Tibial artery (tissue), 4 donors: ENCODE measurements around the gene SCAMP2.

Experiments
- DNase-seq, 2 donors: peaks; one replicate each; pipeline ENCODE4 v3.0.0-alpha.2; 2019
- H3K27ac ChIP-seq, 2 donors: fragments of 200-600 bp; sonication (generic) in 1 of 2; 1 replicate in 1 of 2; 2 replicates in 1 of 2; pipeline ENCODE4 v1.5.1; 2018 to 2019; ENCODE audit warnings: mild to moderate bottlenecking in 1 of 2
- H3K27me3 ChIP-seq, 2 donors: fragments of 200-600 bp; sonication (generic) in 1 of 2; one replicate each; pipeline versions ENCODE4 v1.5.1 to v1.6.0; 2016 to 2019
- H3K36me3 ChIP-seq, 3 donors: fragments of 200-600 bp; sonication (generic) in 2 of 3; one replicate each; pipeline ENCODE4 v1.5.1; 2016 to 2019; ENCODE audit warnings: mild to moderate bottlenecking in 2 of 3
- H3K4me1 ChIP-seq, 4 donors: fragments of 200-600 bp; sonication (generic) in 2 of 4; 1 replicate in 3 of 4; 2 replicates in 1 of 4; pipeline ENCODE4 v1.5.1; 2016 to 2019
- H3K4me3 ChIP-seq, 2 donors: fragments of 200-600 bp; sonication (generic) in 1 of 2; 1 replicate in 1 of 2; 2 replicates in 1 of 2; pipeline ENCODE4 v1.5.1; 2018 to 2019; ENCODE audit warnings: mild to moderate bottlenecking in 2 of 2
- H3K9me3 ChIP-seq, 3 donors: fragments of 200-600 bp; sonication (generic) in 1 of 3; one replicate each; pipeline ENCODE4 v1.5.1; 2016 to 2019
- intact Hi-C: fragments of 100-400 bp; cut with DNase I; formaldehyde crosslinking; loops from one replicate; pipeline ENCODE4 v1.15.0; 2023; ENCODE audit warnings: low total_unique reads
- TF ChIP-seq, protein P1 (sequence below), 2 experiments: fragments of 200-600 bp in 1 of 2; fragments of 450-650 bp in 1 of 2; IDR thresholded peaks; one replicate each; pipeline ENCODE4 v1.5.1; 2017 to 2019; ENCODE audit warnings: antibody characterized with exemption in 2 of 2, mild to moderate bottlenecking in 1 of 2, moderate library complexity in 1 of 2

The SCAMP2 gene

GRCh38 chr15:74827614-74828013 is 45.6 kb downstream of the SCAMP2 start:
- peaks cover 0 to 8% (median 0%) of the 10 kb centered on the region in 4 donors for H3K4me1 ChIP-seq
- H3K27ac ChIP-seq = no peak overlapping the region
- intact Hi-C loops = no loop called here
- no peak overlapping the region for H3K4me3 ChIP-seq
- H3K9me3 ChIP-seq = no peaks in the 10 kb centered on the region
- H3K36me3 ChIP-seq = no peaks in the 10 kb centered on the region
- H3K27me3 ChIP-seq = peaks cover 0 to 71% of the 10 kb centered on the region in 2 donors
- TF ChIP-seq, protein P1, sequence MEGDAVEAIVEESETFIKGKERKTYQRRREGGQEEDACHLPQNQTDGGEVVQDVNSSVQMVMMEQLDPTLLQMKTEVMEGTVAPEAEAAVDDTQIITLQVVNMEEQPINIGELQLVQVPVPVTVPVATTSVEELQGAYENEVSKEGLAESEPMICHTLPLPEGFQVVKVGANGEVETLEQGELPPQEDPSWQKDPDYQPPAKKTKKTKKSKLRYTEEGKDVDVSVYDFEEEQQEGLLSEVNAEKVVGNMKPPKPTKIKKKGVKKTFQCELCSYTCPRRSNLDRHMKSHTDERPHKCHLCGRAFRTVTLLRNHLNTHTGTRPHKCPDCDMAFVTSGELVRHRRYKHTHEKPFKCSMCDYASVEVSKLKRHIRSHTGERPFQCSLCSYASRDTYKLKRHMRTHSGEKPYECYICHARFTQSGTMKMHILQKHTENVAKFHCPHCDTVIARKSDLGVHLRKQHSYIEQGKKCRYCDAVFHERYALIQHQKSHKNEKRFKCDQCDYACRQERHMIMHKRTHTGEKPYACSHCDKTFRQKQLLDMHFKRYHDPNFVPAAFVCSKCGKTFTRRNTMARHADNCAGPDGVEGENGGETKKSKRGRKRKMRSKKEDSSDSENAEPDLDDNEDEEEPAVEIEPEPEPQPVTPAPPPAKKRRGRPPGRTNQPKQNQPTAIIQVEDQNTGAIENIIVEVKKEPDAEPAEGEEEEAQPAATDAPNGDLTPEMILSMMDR (IDR thresholded peaks at IDR 0.05) = no peak
- no peak for DNase-seq

DNA sequence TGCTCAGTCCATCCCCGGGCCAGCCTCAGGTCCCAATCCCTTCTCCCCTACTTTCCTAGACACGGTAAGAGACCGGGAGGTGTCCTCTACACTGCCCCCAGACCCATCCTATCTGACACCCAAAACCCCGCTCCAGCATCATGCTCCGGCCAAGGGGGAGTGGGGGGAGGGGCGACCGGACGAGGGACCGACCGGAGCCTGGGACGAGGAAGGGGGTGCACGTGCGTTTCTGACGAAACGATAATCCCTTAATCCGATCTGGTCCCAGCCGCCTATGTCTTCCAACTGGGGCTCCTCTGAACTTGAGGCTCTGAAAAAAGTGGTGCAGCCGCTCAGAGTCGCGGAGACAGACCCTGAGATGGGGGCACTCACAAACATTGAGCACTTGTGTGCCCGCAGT is 46.2 kb downstream of the SCAMP2 start:
- DNase-seq = no peak
- Histone ChIP-seq H3K4me1 (peaks cover 0 to 8% (median 0%) of the 10 kb centered on the region in 4 donors), H3K27me3 (peaks cover 0 to 64% of the 10 kb centered on the region in 2 donors), H3K9me3 (no peaks in the 10 kb centered on the region), H3K4me3 (no peak overlapping the region), H3K36me3 (no peaks in the 10 kb centered on the region), H3K27ac (no peak overlapping the region)
- intact Hi-C loops = no loop called here
- TF ChIP-seq, protein P1 (IDR thresholded peaks at IDR 0.05) = no peak

DNA sequence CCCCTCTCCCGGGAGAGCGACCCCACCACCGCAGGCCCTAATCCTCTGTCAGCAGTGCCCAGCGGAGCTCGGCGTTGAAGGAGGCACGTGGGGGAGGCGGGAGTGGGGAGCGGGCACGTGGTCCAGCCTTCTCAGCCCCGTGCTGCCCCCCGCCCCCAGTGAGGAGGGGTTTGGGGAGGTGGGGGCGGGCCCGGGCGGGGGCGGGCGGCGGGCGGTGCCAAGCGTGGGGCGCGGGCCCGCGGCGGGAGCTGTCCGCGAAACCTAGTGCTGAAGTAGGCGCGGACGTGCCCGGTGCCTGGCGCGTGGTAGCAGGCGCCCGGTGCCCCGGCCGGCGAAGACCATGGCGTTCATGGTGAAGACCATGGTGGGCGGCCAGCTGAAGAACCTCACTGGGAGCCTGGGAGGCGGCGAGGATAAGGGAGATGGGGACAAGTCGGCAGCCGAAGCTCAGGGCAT is 46.8 kb downstream of the SCAMP2 start, which contains the start of gene CPLX3:
TSS of gene CPLX3 (plus strand) at position 264 of the 456 bp plus-strand sequence. CDS start at position 341, 77 bp downstream.
- intact Hi-C loops = no loop called here
- Histone ChIP-seq H3K9me3 (no peaks in the 10 kb centered on the region), H3K4me3 (no peak within 1 kb of the TSS), H3K27ac (no peak within 1 kb of the TSS), H3K4me1 (peaks cover 0 to 8% (median 0%) of the 10 kb centered on the region in 4 donors), H3K36me3 (no peaks in the 10 kb centered on the region), H3K27me3 (peaks cover 0 to 64% of the 10 kb centered on the region in 2 donors)
- TF ChIP-seq, protein P1 (IDR thresholded peaks at IDR 0.05) = no peak
- DNase-seq = no peak

DNA sequence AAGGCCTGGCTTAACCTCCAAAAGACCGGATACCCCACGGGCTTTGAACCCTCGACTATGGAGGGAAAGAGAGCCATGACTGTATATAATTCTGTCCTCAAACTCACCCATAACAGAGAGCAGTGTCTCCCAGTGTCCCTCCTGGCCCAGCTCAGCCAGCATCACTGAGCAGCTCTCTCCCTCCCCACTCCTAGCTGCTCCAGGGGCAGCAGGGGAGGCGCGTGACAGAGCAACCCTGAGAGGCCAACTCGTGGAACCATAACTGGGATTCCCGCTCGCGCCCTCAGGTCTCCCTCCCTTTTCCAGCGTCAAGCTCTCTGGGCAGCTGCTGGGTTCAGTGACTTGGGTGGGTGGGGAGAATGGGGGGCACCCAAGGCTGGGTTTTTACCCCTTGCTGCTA is 47.3 kb downstream of the SCAMP2 start:
- H3K4me3 ChIP-seq = no peak overlapping the region
- no peak for DNase-seq
- H3K36me3 ChIP-seq = no peaks in the 10 kb centered on the region
- H3K27me3 ChIP-seq = peaks cover 0 to 66% of the 10 kb centered on the region in 2 donors
- peaks cover 0 to 8% (median 0%) of the 10 kb centered on the region in 4 donors for H3K4me1 ChIP-seq
- TF ChIP-seq, protein P1 (IDR thresholded peaks at IDR 0.05) = no peak
- no peaks in the 10 kb centered on the region for H3K9me3 ChIP-seq
- no peak overlapping the region for H3K27ac ChIP-seq
- intact Hi-C loops = no loop called here

- no peaks in the 10 kb centered on the region for H3K9me3 ChIP-seq
These were observed 48.2 kb downstream of the SCAMP2 start for GRCh38 chr15:74824976-74825375.

More at GRCh38 chr15:74824976-74825375, 48.2 kb downstream of the SCAMP2 start:
- H3K4me3 ChIP-seq = no peak overlapping the region
- DNase-seq = no peak
- H3K27ac ChIP-seq = no peak overlapping the region
- peaks cover 0 to 67% of the 10 kb centered on the region in 2 donors for H3K27me3 ChIP-seq
- no peaks in the 10 kb centered on the region for H3K36me3 ChIP-seq
- intact Hi-C loops = no loop called here
- TF ChIP-seq, protein P1 (IDR thresholded peaks at IDR 0.05) = no peak
- H3K4me1 ChIP-seq = peaks cover 0 to 8% (median 0%) of the 10 kb centered on the region in 4 donors
